ENCODE results near the gene ZCCHC14.

DNA sequence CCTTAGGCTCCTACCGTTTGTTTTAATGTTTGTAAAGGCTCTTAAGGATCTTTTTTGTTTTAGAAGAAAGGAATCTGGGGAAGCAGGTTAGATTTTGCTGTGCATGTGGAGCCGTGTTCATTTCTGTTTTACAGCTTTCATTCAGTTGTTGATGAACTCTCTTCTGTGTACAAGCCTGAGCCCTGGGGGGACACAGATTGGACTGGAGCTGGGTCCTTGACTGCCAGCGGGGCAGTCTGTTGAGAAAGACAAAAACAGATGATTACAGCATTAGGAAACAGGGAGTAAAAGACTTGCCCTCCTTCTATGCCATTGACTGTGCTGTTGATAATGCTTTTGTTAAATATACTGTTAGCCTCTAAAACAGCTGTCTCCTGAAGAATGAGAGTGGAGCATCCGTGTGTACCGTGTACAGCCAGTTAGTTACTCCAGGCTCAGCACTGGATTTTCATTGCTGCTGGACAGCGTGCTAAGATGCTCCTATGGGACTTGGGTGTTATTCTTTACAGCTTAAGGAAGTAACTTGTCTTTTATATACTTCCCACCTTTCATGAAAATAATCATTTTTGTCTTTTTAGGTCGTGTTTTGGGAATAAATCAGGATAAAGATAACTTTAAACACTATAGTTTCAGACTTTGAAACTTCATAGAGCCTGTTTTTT lies 97.5 kb downstream of the ZCCHC14 start:
- no peak for TF ChIP-seq POLR2A (IDR thresholded peaks at IDR 0.05)
- TF ChIP-seq, protein P1, sequence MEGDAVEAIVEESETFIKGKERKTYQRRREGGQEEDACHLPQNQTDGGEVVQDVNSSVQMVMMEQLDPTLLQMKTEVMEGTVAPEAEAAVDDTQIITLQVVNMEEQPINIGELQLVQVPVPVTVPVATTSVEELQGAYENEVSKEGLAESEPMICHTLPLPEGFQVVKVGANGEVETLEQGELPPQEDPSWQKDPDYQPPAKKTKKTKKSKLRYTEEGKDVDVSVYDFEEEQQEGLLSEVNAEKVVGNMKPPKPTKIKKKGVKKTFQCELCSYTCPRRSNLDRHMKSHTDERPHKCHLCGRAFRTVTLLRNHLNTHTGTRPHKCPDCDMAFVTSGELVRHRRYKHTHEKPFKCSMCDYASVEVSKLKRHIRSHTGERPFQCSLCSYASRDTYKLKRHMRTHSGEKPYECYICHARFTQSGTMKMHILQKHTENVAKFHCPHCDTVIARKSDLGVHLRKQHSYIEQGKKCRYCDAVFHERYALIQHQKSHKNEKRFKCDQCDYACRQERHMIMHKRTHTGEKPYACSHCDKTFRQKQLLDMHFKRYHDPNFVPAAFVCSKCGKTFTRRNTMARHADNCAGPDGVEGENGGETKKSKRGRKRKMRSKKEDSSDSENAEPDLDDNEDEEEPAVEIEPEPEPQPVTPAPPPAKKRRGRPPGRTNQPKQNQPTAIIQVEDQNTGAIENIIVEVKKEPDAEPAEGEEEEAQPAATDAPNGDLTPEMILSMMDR (IDR thresholded peaks at IDR 0.05), result no peak
